Kidney epithelial cell (primary cell): ENCODE measurements around the gene MT1H. TPM values are rescaled to one million over a fixed set of nuclear protein-coding genes. Genes with fewer than 3 reads are reported as not detected.
"Not testable (repeated sequence)": the region's sequence is repeated elsewhere in the genome, so short reads cannot be mapped to it uniquely, and the experiment has no call there.

Experiments
- DNase-seq: peaks from one replicate; pipeline ENCODE4 v3.0.0-alpha.2; 2010; ENCODE audit warnings: low read depth
- H3K27me3 ChIP-seq: 2 replicates; pipeline ENCODE4 v1.6.0; 2011; ENCODE audit warnings: low read length; ENCODE audit not compliant: control insufficient read depth, insufficient read depth
- H3K36me3 ChIP-seq: 2 replicates; pipeline ENCODE4 v1.5.1; 2011; ENCODE audit warnings: low read length; ENCODE audit not compliant: control insufficient read depth, insufficient read depth
- H3K4me3 ChIP-seq: 2 replicates; pipeline ENCODE4 v1.5.1; 2011; ENCODE audit warnings: low read depth, mild to moderate bottlenecking, control low read depth, low read length
- total RNA-seq: library from RNA; depleted of rRNA; stranded (reverse); fragments of >200 nt; gene quantifications from 2 replicates; pipeline ENCODE4 v1.2.3, GENCODE V29; 2015
- TF ChIP-seq, protein P1 (sequence below): IDR thresholded peaks from 2 replicates; pipeline ENCODE4 v1.5.1; 2011; ENCODE audit warnings: mild to moderate bottlenecking, moderate library complexity, low read length, control low read depth, inconsistent platforms; ENCODE audit not compliant: insufficient read depth, poor library complexity, severe bottlenecking

The MT1H gene
- total RNA-seq, 1 donor from 2014 or later: not detected

DNA sequence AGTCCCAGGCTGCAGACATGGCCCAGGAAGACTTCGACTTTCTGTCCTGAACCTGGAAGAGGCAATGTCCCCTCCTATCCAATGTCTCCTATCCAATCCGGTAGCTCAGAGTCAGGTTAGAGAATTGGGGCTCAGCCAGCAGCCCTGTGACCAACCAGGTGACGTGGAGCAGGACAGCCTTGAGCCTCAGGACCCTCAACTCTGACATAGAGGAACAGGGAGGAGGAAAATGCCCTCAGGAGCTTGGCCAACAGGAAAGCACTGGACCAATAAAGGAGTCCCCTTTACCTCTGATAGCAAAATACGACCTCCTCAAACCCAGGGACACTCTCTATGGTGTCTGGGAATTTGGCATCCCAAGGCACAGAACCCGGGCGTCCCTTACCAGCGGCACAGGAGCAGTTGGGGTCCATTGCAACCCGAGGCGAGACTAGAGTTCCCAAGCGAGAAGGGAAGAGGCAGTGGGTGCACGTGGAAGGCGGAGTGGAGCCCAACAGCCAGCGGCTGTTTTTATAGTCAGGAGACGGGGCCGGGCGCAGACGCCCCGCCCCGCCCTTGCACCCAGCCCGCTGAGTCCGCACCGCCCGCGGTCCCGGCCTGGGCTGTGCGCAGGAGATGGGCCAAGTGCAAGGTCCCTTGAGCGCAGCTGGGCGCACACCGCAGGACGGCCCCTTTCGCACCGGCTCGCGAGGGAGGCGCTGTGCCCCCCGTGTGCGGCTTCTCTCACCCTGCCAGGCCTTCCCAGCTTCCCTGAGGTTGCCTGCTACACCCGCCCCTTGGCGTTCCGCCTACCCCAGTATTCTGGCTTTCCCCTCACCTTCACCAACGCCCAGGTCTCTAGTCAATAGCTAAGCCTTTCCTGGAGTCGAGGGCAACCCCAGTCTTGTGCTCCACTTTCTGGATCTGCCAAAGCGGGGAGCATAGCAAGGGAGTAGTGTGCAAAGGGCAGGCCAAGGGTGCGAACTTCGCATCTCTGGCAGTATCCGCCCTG lies 1.7 kb upstream of the MT1H start, which contains the start of gene MT1G:
Gene MT1G, minus strand, starts transcription at position 485 of the 991 bp plus-strand sequence. Its CDS starts 72 bp downstream, at position 413.
- H3K4me3 ChIP-seq: no peak within 1 kb of the TSS
- no peaks in the 10 kb centered on the region for H3K36me3 ChIP-seq
- peaks cover 52% of the 10 kb centered on the region for H3K27me3 ChIP-seq
- no peak for DNase-seq
- TF ChIP-seq, protein P1, sequence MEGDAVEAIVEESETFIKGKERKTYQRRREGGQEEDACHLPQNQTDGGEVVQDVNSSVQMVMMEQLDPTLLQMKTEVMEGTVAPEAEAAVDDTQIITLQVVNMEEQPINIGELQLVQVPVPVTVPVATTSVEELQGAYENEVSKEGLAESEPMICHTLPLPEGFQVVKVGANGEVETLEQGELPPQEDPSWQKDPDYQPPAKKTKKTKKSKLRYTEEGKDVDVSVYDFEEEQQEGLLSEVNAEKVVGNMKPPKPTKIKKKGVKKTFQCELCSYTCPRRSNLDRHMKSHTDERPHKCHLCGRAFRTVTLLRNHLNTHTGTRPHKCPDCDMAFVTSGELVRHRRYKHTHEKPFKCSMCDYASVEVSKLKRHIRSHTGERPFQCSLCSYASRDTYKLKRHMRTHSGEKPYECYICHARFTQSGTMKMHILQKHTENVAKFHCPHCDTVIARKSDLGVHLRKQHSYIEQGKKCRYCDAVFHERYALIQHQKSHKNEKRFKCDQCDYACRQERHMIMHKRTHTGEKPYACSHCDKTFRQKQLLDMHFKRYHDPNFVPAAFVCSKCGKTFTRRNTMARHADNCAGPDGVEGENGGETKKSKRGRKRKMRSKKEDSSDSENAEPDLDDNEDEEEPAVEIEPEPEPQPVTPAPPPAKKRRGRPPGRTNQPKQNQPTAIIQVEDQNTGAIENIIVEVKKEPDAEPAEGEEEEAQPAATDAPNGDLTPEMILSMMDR: no peak

DNA sequence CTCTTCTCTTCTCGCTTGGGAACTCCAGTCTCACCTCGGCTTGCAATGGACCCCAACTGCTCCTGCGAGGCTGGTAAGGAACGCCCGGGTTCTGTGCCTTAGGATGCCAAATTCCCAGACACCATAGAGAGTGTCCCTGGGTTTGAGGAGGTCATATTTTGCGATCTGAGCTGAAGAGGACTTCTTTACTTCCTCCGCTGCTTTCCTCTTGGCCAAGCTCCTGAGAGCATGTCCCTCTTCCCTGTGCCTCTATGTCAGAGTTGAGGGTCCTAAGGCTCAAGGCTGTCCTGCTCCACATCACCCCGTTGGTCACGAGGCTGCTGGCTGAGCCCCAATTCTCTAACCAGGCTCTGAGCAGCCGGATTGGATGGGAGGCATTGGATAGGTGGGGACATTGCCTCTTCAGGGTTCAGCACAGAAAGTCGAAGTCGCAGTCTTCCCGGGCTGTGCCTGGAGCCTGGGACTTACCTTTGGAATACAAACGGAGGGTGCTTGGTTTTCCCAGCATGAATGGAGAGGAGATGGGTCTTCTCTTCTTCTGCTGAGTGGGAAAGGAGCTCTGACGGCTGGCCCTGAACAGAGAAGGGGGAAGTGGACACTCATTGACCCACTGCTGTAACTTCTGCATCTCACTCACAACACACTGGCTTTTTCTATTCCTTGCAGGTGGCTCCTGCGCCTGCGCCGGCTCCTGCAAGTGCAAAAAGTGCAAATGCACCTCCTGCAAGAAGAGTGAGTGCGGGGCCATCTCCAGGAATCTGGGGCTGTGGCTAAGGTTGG lies 416 bp downstream of the MT1H start:
- no peak for DNase-seq
- TF ChIP-seq, protein P1: no peak
- Histone ChIP-seq H3K36me3 (no peaks in the 10 kb centered on the region), H3K4me3 (no peak overlapping the region), H3K27me3 (peaks cover 43% of the 10 kb centered on the region)

DNA sequence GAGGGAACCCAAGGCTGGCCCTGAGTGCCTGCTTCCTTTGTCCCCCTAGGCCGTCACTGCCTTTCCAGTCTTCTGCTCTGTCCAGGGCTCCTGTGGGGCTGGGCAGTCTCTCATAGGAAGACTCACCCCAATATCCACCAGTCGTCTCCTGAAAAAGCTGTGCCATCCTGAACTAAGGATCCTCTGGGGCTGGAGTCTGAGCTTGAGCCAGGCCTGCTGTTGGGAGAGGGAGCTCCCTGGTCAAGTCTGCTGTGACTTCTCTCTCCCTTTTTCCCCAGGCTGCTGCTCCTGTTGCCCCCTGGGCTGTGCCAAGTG lies 963 bp downstream of the MT1H start:
- Histone ChIP-seq H3K4me3 (no peak overlapping the region), H3K36me3 (no peaks in the 10 kb centered on the region), H3K27me3 (peaks cover 45% of the 10 kb centered on the region)
- DNase-seq: no peak
- TF ChIP-seq, protein P1: no peak

DNA sequence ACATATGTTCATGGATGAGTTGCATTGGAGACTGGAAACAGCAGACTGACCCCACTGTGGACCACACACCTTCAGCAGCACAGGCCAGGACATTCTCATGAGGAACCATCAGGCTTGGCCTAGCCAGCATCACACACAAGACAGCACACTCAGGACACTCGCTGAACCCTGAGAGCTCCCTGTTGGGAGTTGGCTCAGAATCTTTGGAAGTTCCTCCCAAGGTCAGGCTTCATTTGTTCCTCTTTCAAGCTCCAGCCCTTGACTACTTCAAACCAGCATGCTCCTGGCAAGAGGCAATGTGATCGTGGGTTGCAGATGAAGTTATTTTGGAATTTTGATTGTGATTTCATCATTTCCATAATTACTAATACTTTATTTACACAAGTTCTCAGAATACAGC lies 2.1 kb downstream of the MT1H start:
- H3K27me3 ChIP-seq: peaks cover 50% of the 10 kb centered on the region
- not testable (repeated sequence) for DNase-seq, H3K4me3 ChIP-seq, H3K36me3 ChIP-seq

DNA sequence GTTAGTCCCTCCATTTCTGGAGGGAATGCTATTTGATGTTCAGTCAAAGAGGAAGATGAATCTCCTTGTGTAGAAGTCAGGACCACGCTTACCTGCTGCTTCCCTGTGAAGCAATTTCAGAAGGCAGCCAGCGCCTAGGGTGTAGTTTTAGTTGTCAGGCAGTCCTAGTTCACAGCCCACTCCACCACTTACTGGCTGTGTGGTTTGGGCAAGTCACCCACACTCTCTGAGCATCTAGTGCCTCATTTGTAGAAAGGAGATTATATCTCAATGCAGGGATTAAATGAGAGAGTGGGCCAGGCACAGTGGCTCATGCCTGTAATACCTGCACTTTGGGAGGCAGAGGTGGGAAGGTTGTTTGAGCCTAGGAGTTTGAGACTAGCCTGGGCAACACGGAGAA lies 2.6 kb downstream of the MT1H start:
- not testable (repeated sequence) for H3K36me3 ChIP-seq, DNase-seq, H3K4me3 ChIP-seq
- peaks cover 50% of the 10 kb centered on the region for H3K27me3 ChIP-seq

DNA sequence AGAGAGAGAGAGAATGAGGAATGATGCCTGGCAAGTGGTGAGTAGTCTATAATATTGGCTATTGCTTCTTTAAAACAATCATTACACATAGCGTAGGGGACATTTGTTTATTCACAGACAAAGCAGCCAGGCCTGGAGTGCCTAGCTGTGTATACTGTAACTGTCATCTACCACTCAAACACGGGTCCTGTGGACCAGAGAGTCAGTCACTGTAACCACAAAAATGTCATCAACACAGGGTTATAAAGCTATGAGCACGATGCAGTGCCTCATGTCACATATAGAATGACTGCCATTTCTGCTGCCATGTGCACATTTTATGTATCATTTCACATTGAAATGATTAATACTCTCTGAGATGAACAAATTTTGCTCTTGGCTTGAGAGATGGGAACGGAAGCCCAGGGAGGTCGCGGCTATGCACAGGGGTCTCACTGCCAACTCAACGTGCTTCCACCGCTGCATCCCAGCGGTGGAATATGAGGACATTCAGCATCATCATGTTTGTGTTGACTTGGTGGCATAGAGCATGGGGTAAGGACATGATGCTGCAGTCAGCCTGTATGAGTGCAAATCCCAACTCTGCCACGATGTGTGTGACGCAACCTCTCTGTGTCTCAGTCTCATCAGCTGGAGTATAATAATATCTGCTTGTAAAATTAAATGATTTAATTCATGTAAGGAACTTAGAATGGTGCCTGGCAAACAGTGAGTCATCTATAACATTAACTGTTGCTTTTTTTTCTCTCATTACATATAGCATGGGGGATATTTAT lies 3.3 kb downstream of the MT1H start:
- peaks cover 42% of the 10 kb centered on the region for H3K27me3 ChIP-seq

More for the DNA sequence above, 3.3 kb downstream of the MT1H start:
- H3K4me3 ChIP-seq: no peak overlapping the region
- no peaks in the 10 kb centered on the region for H3K36me3 ChIP-seq
- no peak for DNase-seq
- TF ChIP-seq, protein P1: no peak
